Stimulated activated CD8-positive, alpha-beta memory T cell treated with anti-CD3 and anti-CD28 coated beads, Interleukin-4, amount 100 ng/mL, for 48 hours (primary cell): ENCODE data around the gene EIF3C.
"Not testable (repeated sequence)": the region's sequence is repeated elsewhere in the genome, so short reads cannot be mapped to it uniquely, and the experiment has no call there.

ENCODE experiments used
- DNase-seq: peaks from one replicate; pipeline ENCODE4 v3.0.0-alpha.2; 2020

EIF3C gene

GRCh38 chr16:28711220-28712083 is at the start of gene EIF3C:
EIF3C (plus strand) TSS chr16:28711464; CDS start chr16:28711687, 223 bp downstream.
- DNase-seq, result not testable (repeated sequence)

- DNase-seq, result not testable (repeated sequence)
Observed at GRCh38 chr16:28666264-28666663, 45.0 kb upstream of the EIF3C start.

GRCh38 chr16:28667480-28667879 is 43.8 kb upstream of the EIF3C start:
- not testable (repeated sequence) for DNase-seq

GRCh38 chr16:28668199-28668598 is 43.1 kb upstream of the EIF3C start:
- DNase-seq, result not testable (repeated sequence)

GRCh38 chr16:28688327-28688952 is 22.8 kb upstream of the EIF3C start:
- not testable (repeated sequence) for DNase-seq

GRCh38 chr16:28689425-28689824 is 21.8 kb upstream of the EIF3C start:
- DNase-seq, result not testable (repeated sequence)

GRCh38 chr16:28691722-28692121 is 19.5 kb upstream of the EIF3C start:
- DNase-seq, result not testable (repeated sequence)

GRCh38 chr16:28693257-28693950 is 17.9 kb upstream of the EIF3C start:
- not testable (repeated sequence) for DNase-seq

- not testable (repeated sequence) for DNase-seq
Observed at GRCh38 chr16:28699792-28700191, 11.5 kb upstream of the EIF3C start.

- not testable (repeated sequence) for DNase-seq
Observed at GRCh38 chr16:28700349-28700748, 10.9 kb upstream of the EIF3C start.

- not testable (repeated sequence) for DNase-seq
Observed at GRCh38 chr16:28701384-28701783, 9.9 kb upstream of the EIF3C start.

- DNase-seq, result not testable (repeated sequence)
Observed at GRCh38 chr16:28704246-28704645, 7.0 kb upstream of the EIF3C start.

GRCh38 chr16:28722852-28723650 is 11.8 kb downstream of the EIF3C start:
- not testable (repeated sequence) for DNase-seq

GRCh38 chr16:28731253-28731652 is 20.0 kb downstream of the EIF3C start:
- not testable (repeated sequence) for DNase-seq

GRCh38 chr16:28732455-28733124 is 21.3 kb downstream of the EIF3C start:
- not testable (repeated sequence) for DNase-seq

- DNase-seq, result not testable (repeated sequence)
Observed at GRCh38 chr16:28739787-28740186, 28.5 kb downstream of the EIF3C start.

- DNase-seq, result not testable (repeated sequence)
Observed at GRCh38 chr16:28740631-28741030, 29.4 kb downstream of the EIF3C start.

GRCh38 chr16:28741295-28741694 is 30.0 kb downstream of the EIF3C start:
- DNase-seq, result not testable (repeated sequence)

GRCh38 chr16:28746618-28747350 is 35.5 kb downstream of the EIF3C start:
- DNase-seq, result not testable (repeated sequence)

GRCh38 chr16:28749997-28750465 is 38.8 kb downstream of the EIF3C start:
- peak; percentile 51 for DNase-seq
